Activated naive CD8-positive, alpha-beta T cell treated with anti-CD3 and anti-CD28 coated beads, Interleukin-2, amount 50 U/mL, for 24 hours (primary cell): Measurements from ENCODE around the gene TBCK.

Experiments
- ATAC-seq: fragments of 150-1000 bp; cut with Tn5 transposase; one replicate; pipeline ENCODE4 v1.10.0; 2021
- DNase-seq: peaks from one replicate; pipeline ENCODE4 v3.0.0; 2021
- H3K27ac Mint-ChIP-seq: one replicate; pipeline ENCODE4 v1.8.0; 2021; ENCODE audit warnings: mild to moderate bottlenecking, mixed read lengths
- H3K27me3 Mint-ChIP-seq: one replicate; pipeline ENCODE4 v1.8.0; 2021; ENCODE audit warnings: mixed read lengths
- H3K36me3 Mint-ChIP-seq: one replicate; pipeline ENCODE4 v1.8.0; 2021; ENCODE audit warnings: low read depth, mixed read lengths
- H3K4me1 Mint-ChIP-seq: one replicate; pipeline ENCODE4 v1.8.0; 2021; ENCODE audit warnings: mixed read lengths
- H3K4me3 Mint-ChIP-seq: one replicate; pipeline ENCODE4 v1.8.0; 2021; ENCODE audit warnings: mild to moderate bottlenecking, moderate library complexity, mixed read lengths
- H3K9me3 Mint-ChIP-seq: one replicate; pipeline ENCODE4 v1.8.0; 2021; ENCODE audit warnings: mixed read lengths

Gene TBCK

DNA sequence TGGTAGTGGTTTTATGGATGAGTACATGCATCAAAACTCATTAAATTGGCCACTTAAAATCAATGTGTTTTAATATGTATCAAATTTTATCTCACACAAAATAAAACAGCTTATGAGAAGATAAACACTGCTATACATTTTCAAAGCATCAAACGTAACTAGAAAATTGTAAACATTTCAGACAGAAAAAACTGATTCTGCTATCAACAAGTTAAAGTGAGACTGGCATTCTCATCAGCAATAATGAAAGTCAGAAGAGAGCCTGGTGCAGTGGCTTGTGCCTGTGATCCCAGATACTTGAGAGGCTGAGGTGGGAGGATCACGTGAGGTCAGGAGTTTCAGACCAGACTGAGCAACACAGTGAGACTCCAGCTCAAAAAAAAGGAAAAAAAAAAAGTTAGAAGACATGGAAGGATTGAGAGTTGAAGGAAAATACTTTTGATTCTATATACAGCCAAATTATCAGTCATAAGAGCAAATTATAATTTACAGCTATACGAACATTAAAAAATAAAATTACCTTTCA is 2.9 kb downstream of the TBCK start:
- Mint-ChIP-seq H3K27ac (peak overlapping the region; percentile 64), H3K9me3 (no peaks in the 10 kb centered on the region), H3K4me3 (peak overlapping the region; percentile 3)

GRCh38 chr4:106312377-106312776 is 3.6 kb downstream of the TBCK start:
- no peak for DNase-seq
- peaks cover 39% of the 10 kb centered on the region for H3K4me1 Mint-ChIP-seq
- H3K27me3 Mint-ChIP-seq = no peaks in the 10 kb centered on the region
- H3K4me3 Mint-ChIP-seq = no peak overlapping the region
- H3K27ac Mint-ChIP-seq = peak overlapping the region; percentile 56
- ATAC-seq = no peak
- H3K36me3 Mint-ChIP-seq = peaks cover 11% of the 10 kb centered on the region
- no peaks in the 10 kb centered on the region for H3K9me3 Mint-ChIP-seq

More for the DNA sequence above, 2.9 kb downstream of the TBCK start:
- no peaks in the 10 kb centered on the region for H3K27me3 Mint-ChIP-seq
- ATAC-seq = no peak
- no peak for DNase-seq
- H3K4me1 Mint-ChIP-seq = peaks cover 39% of the 10 kb centered on the region
- peaks cover 11% of the 10 kb centered on the region for H3K36me3 Mint-ChIP-seq

DNA sequence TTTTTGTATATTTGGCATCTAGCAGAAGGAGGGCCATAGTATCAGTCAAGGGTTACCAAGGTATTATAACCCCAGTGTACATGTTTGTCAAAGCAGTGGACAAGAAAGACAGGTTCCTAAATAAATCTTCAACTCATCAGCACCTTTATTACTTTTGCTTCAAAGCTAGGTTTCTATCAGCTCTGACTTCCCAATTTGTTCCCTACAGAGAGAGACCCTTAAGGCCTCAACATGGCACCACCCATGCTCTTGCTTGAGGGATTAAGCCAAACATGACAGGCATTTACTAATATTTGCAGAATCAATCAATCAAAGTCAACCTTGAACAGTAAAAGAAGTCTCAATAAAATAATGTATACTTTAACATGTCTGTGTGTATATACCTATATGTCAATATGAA is 9.4 kb downstream of the TBCK start:
- no peak overlapping the region for H3K4me3 Mint-ChIP-seq
- DNase-seq (no peak), ATAC-seq (no peak)
- no peaks in the 10 kb centered on the region for H3K27me3 Mint-ChIP-seq
- H3K27ac Mint-ChIP-seq = no peak overlapping the region
- H3K4me1 Mint-ChIP-seq = peaks cover 12% of the 10 kb centered on the region
- H3K36me3 Mint-ChIP-seq = peaks cover 13% of the 10 kb centered on the region
- no peaks in the 10 kb centered on the region for H3K9me3 Mint-ChIP-seq

- H3K4me3 Mint-ChIP-seq = no peak overlapping the region
- H3K27me3 Mint-ChIP-seq = no peaks in the 10 kb centered on the region
- H3K27ac Mint-ChIP-seq = no peak overlapping the region
- no peaks in the 10 kb centered on the region for H3K9me3 Mint-ChIP-seq
- H3K4me1 Mint-ChIP-seq = peaks cover 13% of the 10 kb centered on the region
- DNase-seq (no peak), ATAC-seq (no peak)
- H3K36me3 Mint-ChIP-seq = peaks cover 14% of the 10 kb centered on the region
Measured at GRCh38 chr4:106305435-106306055, 10.5 kb downstream of the TBCK start.

DNA sequence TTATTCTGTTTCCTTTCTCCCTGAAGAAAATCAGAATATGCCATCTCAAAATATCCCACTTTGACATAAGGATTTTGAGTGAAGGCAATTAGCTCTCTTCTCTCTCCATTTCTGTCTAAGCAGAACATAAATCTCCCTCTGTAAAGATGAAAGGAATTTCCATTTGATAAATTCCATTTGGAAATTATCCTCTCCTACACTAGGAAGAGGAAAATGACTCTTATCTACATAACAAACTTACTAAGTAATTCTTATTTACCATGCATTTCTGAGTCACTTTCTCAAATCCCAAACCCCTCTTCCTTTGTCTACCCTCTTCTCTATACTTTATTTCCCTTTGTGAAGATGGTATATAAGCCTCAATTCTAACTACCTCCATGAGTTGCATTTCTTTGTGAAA is 11.4 kb downstream of the TBCK start:
- Mint-ChIP-seq H3K4me3 (no peak overlapping the region), H3K27ac (no peak overlapping the region), H3K9me3 (no peaks in the 10 kb centered on the region), H3K27me3 (no peaks in the 10 kb centered on the region), H3K4me1 (peaks cover 10% of the 10 kb centered on the region), H3K36me3 (peaks cover 17% of the 10 kb centered on the region)
- DNase-seq (no peak), ATAC-seq (no peak)

DNA sequence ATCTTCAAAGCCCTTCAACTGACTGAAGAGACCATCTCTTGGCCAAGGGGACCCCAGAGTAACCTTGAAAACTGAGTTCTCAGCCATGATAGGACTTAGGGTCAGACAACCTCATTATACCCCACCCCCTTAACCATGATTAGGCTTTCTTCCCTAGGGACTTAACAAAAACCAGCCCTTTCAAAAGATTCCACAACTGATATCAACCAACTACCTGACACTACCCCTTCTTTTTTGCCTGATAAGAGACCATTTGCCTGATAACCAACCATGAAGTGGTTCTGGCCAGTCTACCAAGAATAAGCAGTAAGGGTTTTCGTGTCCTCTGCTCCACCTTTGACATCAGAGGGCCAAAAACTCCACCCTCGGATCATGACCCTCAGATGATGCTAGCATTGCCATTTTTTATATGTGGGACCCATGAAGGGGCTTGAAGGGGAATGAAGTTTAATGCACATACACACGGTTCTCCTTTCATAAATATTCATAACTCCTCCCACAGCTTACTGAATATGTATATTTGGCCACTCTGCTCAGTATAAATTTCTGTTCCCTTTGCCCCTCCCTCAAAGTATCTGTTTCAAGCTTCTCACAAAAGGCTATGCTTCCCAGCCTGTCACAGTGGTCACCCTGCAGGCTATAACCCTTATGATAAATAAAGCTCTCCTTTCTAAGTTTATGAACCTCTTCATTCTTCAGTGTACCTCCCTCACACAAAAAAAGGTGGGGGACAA is 12.3 kb downstream of the TBCK start:
- Mint-ChIP-seq H3K36me3 (peaks cover 20% of the 10 kb centered on the region), H3K9me3 (no peaks in the 10 kb centered on the region), H3K27ac (no peak overlapping the region), H3K4me1 (peaks cover 10% of the 10 kb centered on the region), H3K4me3 (no peak overlapping the region), H3K27me3 (no peaks in the 10 kb centered on the region)
- DNase-seq = no peak
- ATAC-seq = no peak

GRCh38 chr4:106302062-106302438 is 14.0 kb downstream of the TBCK start:
- ATAC-seq (no peak), DNase-seq (no peak)
- H3K27me3 Mint-ChIP-seq = no peaks in the 10 kb centered on the region
- H3K27ac Mint-ChIP-seq = no peak overlapping the region
- no peak overlapping the region for H3K4me3 Mint-ChIP-seq
- peaks cover 22% of the 10 kb centered on the region for H3K36me3 Mint-ChIP-seq
- peaks cover 10% of the 10 kb centered on the region for H3K4me1 Mint-ChIP-seq
- H3K9me3 Mint-ChIP-seq = no peaks in the 10 kb centered on the region

GRCh38 chr4:106301393-106302061 is 14.5 kb downstream of the TBCK start:
- peaks cover 8% of the 10 kb centered on the region for H3K4me1 Mint-ChIP-seq
- no peak overlapping the region for H3K27ac Mint-ChIP-seq
- H3K9me3 Mint-ChIP-seq = no peaks in the 10 kb centered on the region
- no peak overlapping the region for H3K4me3 Mint-ChIP-seq
- no peak for DNase-seq
- H3K27me3 Mint-ChIP-seq = no peaks in the 10 kb centered on the region
- H3K36me3 Mint-ChIP-seq = peaks cover 21% of the 10 kb centered on the region
- ATAC-seq = no peak

- Mint-ChIP-seq H3K4me1 (peaks cover 8% of the 10 kb centered on the region), H3K27me3 (no peaks in the 10 kb centered on the region), H3K9me3 (no peaks in the 10 kb centered on the region), H3K4me3 (no peak overlapping the region), H3K27ac (no peak overlapping the region), H3K36me3 (peaks cover 26% of the 10 kb centered on the region)
- DNase-seq = no peak
- no peak for ATAC-seq
Measured at GRCh38 chr4:106299977-106300376, 16.0 kb downstream of the TBCK start.

GRCh38 chr4:106297245-106298035 is 18.6 kb downstream of the TBCK start:
- Mint-ChIP-seq H3K36me3 (peaks cover 40% of the 10 kb centered on the region), H3K4me3 (no peak overlapping the region), H3K9me3 (no peaks in the 10 kb centered on the region), H3K27me3 (no peaks in the 10 kb centered on the region), H3K27ac (no peak overlapping the region), H3K4me1 (peaks cover 6% of the 10 kb centered on the region)
- DNase-seq (no peak), ATAC-seq (no peak)

- ATAC-seq = no peak
- no peak overlapping the region for H3K4me3 Mint-ChIP-seq
- H3K4me1 Mint-ChIP-seq = no peaks in the 10 kb centered on the region
- H3K27me3 Mint-ChIP-seq = no peaks in the 10 kb centered on the region
- H3K9me3 Mint-ChIP-seq = no peaks in the 10 kb centered on the region
- H3K27ac Mint-ChIP-seq = no peak overlapping the region
- no peak for DNase-seq
- peaks cover 40% of the 10 kb centered on the region for H3K36me3 Mint-ChIP-seq
Measured at GRCh38 chr4:106294062-106294461, 21.9 kb downstream of the TBCK start.

DNA sequence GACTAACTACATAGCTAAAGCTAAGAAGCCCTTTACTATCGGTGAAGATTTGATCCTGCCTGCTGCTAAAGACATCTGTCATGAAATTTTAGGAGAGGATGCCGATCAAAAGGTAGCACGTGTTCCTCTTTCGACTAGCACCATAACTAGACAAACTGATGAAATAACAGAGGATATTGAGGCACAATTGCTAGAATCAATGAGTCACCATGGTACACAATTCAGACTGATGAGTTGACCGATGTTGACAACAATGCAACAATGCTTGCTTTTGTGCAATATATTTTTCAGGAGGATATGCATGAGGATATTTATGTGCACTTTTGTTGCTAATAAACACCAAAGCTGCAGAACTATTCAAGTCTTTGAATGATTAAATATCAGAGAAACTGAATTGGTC is 24.3 kb downstream of the TBCK start:
- Mint-ChIP-seq H3K4me3 (no peak overlapping the region), H3K9me3 (no peaks in the 10 kb centered on the region), H3K36me3 (peaks cover 40% of the 10 kb centered on the region), H3K27me3 (no peaks in the 10 kb centered on the region), H3K27ac (no peak overlapping the region), H3K4me1 (no peaks in the 10 kb centered on the region)
- DNase-seq = no peak
- no peak for ATAC-seq

DNA sequence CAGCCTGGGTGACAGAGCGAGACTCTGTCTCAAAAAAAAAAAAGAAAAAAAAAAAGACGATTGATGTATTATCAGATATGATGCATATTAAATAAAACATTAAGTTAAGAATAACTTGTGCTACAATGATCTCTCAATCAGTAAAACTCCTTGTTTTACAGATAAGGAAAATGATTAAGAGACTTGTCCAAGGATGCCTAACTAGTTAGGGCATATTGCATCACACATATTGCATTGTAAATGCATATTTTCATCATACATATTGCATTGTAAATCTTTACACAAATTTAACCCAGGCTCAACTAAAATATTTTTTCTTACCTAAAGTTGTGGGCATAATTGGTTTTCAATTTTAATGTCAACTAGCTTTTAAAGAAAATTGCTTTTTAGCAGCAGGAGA is 26.3 kb downstream of the TBCK start:
- Mint-ChIP-seq H3K27me3 (no peaks in the 10 kb centered on the region), H3K4me3 (no peak overlapping the region), H3K27ac (no peak overlapping the region), H3K9me3 (no peaks in the 10 kb centered on the region), H3K4me1 (no peaks in the 10 kb centered on the region), H3K36me3 (peaks cover 30% of the 10 kb centered on the region)
- ATAC-seq = no peak
- DNase-seq = no peak

GRCh38 chr4:106287353-106287969 is 28.5 kb downstream of the TBCK start:
- no peak overlapping the region for H3K4me3 Mint-ChIP-seq
- no peaks in the 10 kb centered on the region for H3K27me3 Mint-ChIP-seq
- H3K9me3 Mint-ChIP-seq = peaks cover 3% of the 10 kb centered on the region
- DNase-seq (no peak), ATAC-seq (no peak)
- H3K36me3 Mint-ChIP-seq = peaks cover 33% of the 10 kb centered on the region
- no peak overlapping the region for H3K27ac Mint-ChIP-seq
- H3K4me1 Mint-ChIP-seq = no peaks in the 10 kb centered on the region
